HEK293 (cell line): ENCODE measurements around the gene HOXA3.
A peak's percentile ranks its signal among the peaks of the same experiment; 100 is the strongest.

ENCODE experiments used
- CTCF ChIA-PET: fragments of 350-600 bp; formaldehyde crosslinking; extraction: SDS; loops from one replicate; lab custom pipeline; 2021; ENCODE audit warnings: antibody characterized with exemption; lab: Yijun Ruan, JAX
- POLR2A ChIA-PET: fragments of 300-600 bp; formaldehyde crosslinking; extraction: SDS; loops from one replicate; lab custom pipeline; 2020; ENCODE audit warnings: antibody characterized with exemption, inconsistent platforms; lab: Yijun Ruan, JAX
- H3K27ac ChIP-seq: fragments of 200-500 bp; sonication (Bioruptor generic); 2 replicates; pipeline ENCODE4 v1.5.1; 2014; ENCODE audit warnings: low read depth, low read length, control low read depth, inconsistent platforms; ENCODE audit errors: extremely low read depth
- H3K36me3 ChIP-seq, 2 experiments: fragments of 200-500 bp in 1 of 2; sonication (Bioruptor generic) in 1 of 2; 1 replicate in 1 of 2; 2 replicates in 1 of 2; pipeline ENCODE4 v1.5.1; 2014 to 2017; ENCODE audit warnings: inconsistent platforms in 2 of 2, low read length in 2 of 2; ENCODE audit not compliant: control insufficient read depth in 2 of 2, insufficient read depth in 1 of 2
- H3K4me1 ChIP-seq: fragments of 200-500 bp; sonication (Bioruptor generic); 2 replicates; pipeline ENCODE4 v1.5.1; 2014; ENCODE audit warnings: mild to moderate bottlenecking, low read length, inconsistent platforms; ENCODE audit not compliant: control insufficient read depth, insufficient read depth
- H3K4me3 ChIP-seq: 2 replicates; pipeline ENCODE4 v1.5.1; 2011; ENCODE audit warnings: low read depth, mild to moderate bottlenecking, control low read depth, low read length, moderate library complexity
- H3K9me3 ChIP-seq: fragments of 200-500 bp; sonication (Bioruptor generic); 2 replicates; pipeline ENCODE4 v1.5.1; 2014; ENCODE audit warnings: low read depth, low read length, inconsistent platforms; ENCODE audit not compliant: control insufficient read depth, insufficient read depth
- KLF8 ChIP-seq: fragments of 450-650 bp; formaldehyde crosslinking; IDR thresholded peaks from 2 replicates; pipeline ENCODE4 v1.5.1; 2016; ENCODE audit warnings: missing biosample characterization, missing genetic modification characterization
- MZF1 ChIP-seq: fragments of 450-650 bp; formaldehyde crosslinking; IDR thresholded peaks from 2 replicates; pipeline ENCODE4 v1.5.1; 2017; ENCODE audit warnings: missing biosample characterization, missing genetic modification characterization, borderline replicate concordance
- OSR2 ChIP-seq: fragments of 450-650 bp; formaldehyde crosslinking; IDR thresholded peaks from 2 replicates; pipeline ENCODE4 v1.5.1; 2016; ENCODE audit warnings: missing biosample characterization, missing genetic modification characterization
- OVOL3 ChIP-seq: fragments of 450-650 bp; formaldehyde crosslinking; IDR thresholded peaks from 2 replicates; pipeline ENCODE4 v1.5.1; 2016; ENCODE audit warnings: missing biosample characterization, missing genetic modification characterization
- TRIM28 ChIP-seq: IDR thresholded peaks from 2 replicates; pipeline ENCODE4 v1.6.1; 2011; ENCODE audit warnings: low read length, control low read depth, borderline replicate concordance
- ZNF146 ChIP-seq: fragments of 450-650 bp; formaldehyde crosslinking; IDR thresholded peaks from 2 replicates; pipeline ENCODE4 v1.5.1; 2016; ENCODE audit warnings: missing biosample characterization, missing genetic modification characterization
- ZNF239 ChIP-seq: fragments of 450-650 bp; formaldehyde crosslinking; IDR thresholded peaks from 2 replicates; pipeline ENCODE4 v1.5.1; 2016; ENCODE audit warnings: missing biosample characterization, missing genetic modification characterization
- ZNF24 ChIP-seq: fragments of 450-650 bp; formaldehyde crosslinking; IDR thresholded peaks from 2 replicates; pipeline ENCODE4 v1.5.1; 2016; ENCODE audit warnings: missing biosample characterization, missing genetic modification characterization
- ZNF362 ChIP-seq: fragments of 450-650 bp; formaldehyde crosslinking; IDR thresholded peaks from 2 replicates; pipeline ENCODE4 v1.5.1; 2016; ENCODE audit warnings: missing biosample characterization, missing genetic modification characterization
- ZNF530 ChIP-seq: fragments of 450-650 bp; formaldehyde crosslinking; IDR thresholded peaks from 2 replicates; pipeline ENCODE4 v1.5.1; 2016; ENCODE audit warnings: low read depth, missing biosample characterization, missing genetic modification characterization
- ZNF561 ChIP-seq: fragments of 450-650 bp; IDR thresholded peaks from 2 replicates; pipeline ENCODE4 v1.5.1; 2018; ENCODE audit warnings: missing biosample characterization, missing genetic modification characterization, borderline replicate concordance
- ZNF580 ChIP-seq: fragments of 450-650 bp; formaldehyde crosslinking; IDR thresholded peaks from 2 replicates; pipeline ENCODE4 v1.5.1; 2016; ENCODE audit warnings: missing biosample characterization, missing genetic modification characterization
- ZNF621 ChIP-seq: fragments of 450-650 bp; formaldehyde crosslinking; IDR thresholded peaks from 2 replicates; pipeline ENCODE4 v1.5.1; 2017; ENCODE audit warnings: missing biosample characterization, missing genetic modification characterization
- ZNF704 ChIP-seq: fragments of 450-650 bp; formaldehyde crosslinking; IDR thresholded peaks from 2 replicates; pipeline ENCODE4 v1.5.1; 2016; ENCODE audit warnings: missing biosample characterization, missing genetic modification characterization
- TF ChIP-seq, protein P1 (sequence below): fragments of 450-650 bp; formaldehyde crosslinking; IDR thresholded peaks from 2 replicates; pipeline ENCODE4 v1.5.1; 2016; ENCODE audit warnings: missing biosample characterization, missing genetic modification characterization
- TF ChIP-seq, protein P2 (sequence below): fragments of 450-650 bp; formaldehyde crosslinking; IDR thresholded peaks from 2 replicates; pipeline ENCODE4 v1.5.1; 2016; ENCODE audit warnings: missing biosample characterization, missing genetic modification characterization, borderline replicate concordance
- TF ChIP-seq, protein P3 (sequence below): fragments of 450-650 bp; formaldehyde crosslinking; IDR thresholded peaks from 2 replicates; pipeline ENCODE4 v1.5.1; 2016; ENCODE audit warnings: missing biosample characterization, missing genetic modification characterization
- TF ChIP-seq, protein P4 (sequence below): fragments of 450-650 bp; formaldehyde crosslinking; IDR thresholded peaks from 2 replicates; pipeline ENCODE4 v1.5.1; 2016; ENCODE audit warnings: missing biosample characterization, missing genetic modification characterization

Gene HOXA3

GRCh38 chr7:27200761-27201579, 48.6 kb upstream of the HOXA3 start (continued):
- TF ChIP-seq ZNF239 (tag by site-specific recombination) (no peak), OSR2 (tag by site-specific recombination) (no peak), ZNF362 (tag by site-specific recombination) (no peak)
- TF ChIP-seq, protein P1, sequence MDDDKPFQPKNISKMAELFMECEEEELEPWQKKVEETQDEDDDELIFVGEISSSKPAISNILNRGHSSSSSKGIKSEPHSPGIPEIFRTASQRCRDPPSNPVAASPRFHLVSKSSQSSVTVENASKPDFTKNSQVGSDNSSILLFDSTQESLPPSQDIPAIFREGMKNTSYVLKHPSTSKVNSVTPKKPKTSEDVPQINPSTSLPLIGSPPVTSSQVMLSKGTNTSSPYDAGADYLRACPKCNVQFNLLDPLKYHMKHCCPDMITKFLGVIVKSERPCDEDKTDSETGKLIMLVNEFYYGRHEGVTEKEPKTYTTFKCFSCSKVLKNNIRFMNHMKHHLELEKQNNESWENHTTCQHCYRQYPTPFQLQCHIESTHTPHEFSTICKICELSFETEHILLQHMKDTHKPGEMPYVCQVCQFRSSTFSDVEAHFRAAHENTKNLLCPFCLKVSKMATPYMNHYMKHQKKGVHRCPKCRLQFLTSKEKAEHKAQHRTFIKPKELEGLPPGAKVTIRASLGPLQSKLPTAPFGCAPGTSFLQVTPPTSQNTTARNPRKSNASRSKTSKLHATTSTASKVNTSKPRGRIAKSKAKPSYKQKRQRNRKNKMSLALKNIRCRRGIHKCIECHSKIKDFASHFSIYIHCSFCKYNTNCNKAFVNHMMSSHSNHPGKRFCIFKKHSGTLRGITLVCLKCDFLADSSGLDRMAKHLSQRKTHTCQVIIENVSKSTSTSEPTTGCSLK (tag by site-specific recombination) = no peak

GRCh38 chr7:27199849-27200760, 47.7 kb upstream of the HOXA3 start, which contains the start of gene HOXA13:
Gene HOXA13 (minus strand): TSS chr7:27200091. CDS start chr7:27200077, 14 bp downstream.
- peak within 1 kb of the TSS; percentile 92 for H3K27ac ChIP-seq
- H3K4me3 ChIP-seq = peak within 1 kb of the TSS; percentile 89
- H3K4me1 ChIP-seq = peaks cover 12% of the 10 kb centered on the region
- POLR2A ChIA-PET = interaction anchor here (0.8 to 3.7 kb wide), 10 partner anchors 9 to 541 kb away, joined by 3 to 36 read pairs (median 4); partner anchors contain the start of genes HIBADH and HOXA11
- H3K36me3 ChIP-seq = peaks cover 0 to 4% of the 10 kb centered on the region in 2 experiments; a peak in 2 of 3 replicates
- CTCF ChIA-PET = interaction anchor here (0.7 to 3.0 kb wide), 9 partner anchors 14 to 893 kb away, joined by 3 to 12 read pairs (median 6); no protein-coding TSS in a partner anchor
- H3K9me3 ChIP-seq = no peaks in the 10 kb centered on the region
- TF ChIP-seq ZNF621 (tag by site-specific recombination) = no peak
- TF ChIP-seq, protein P2, sequence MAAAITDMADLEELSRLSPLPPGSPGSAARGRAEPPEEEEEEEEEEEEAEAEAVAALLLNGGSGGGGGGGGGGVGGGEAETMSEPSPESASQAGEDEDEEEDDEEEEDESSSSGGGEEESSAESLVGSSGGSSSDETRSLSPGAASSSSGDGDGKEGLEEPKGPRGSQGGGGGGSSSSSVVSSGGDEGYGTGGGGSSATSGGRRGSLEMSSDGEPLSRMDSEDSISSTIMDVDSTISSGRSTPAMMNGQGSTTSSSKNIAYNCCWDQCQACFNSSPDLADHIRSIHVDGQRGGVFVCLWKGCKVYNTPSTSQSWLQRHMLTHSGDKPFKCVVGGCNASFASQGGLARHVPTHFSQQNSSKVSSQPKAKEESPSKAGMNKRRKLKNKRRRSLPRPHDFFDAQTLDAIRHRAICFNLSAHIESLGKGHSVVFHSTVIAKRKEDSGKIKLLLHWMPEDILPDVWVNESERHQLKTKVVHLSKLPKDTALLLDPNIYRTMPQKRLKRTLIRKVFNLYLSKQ = no peak
- peak; percentile 93 for TF ChIP-seq KLF8 (tag by site-specific recombination)
- no peak for TF ChIP-seq ZNF146 (tag by site-specific recombination)
- TF ChIP-seq ZNF561 = no peak
- no peak for TF ChIP-seq OVOL3 (tag by site-specific recombination)
- TF ChIP-seq TRIM28 = no peak; the same call in 1 of the 2 replicates
- no peak for TF ChIP-seq ZNF704 (tag by site-specific recombination)
- TF ChIP-seq ZNF24 (tag by site-specific recombination) = no peak
- TF ChIP-seq, protein P3, sequence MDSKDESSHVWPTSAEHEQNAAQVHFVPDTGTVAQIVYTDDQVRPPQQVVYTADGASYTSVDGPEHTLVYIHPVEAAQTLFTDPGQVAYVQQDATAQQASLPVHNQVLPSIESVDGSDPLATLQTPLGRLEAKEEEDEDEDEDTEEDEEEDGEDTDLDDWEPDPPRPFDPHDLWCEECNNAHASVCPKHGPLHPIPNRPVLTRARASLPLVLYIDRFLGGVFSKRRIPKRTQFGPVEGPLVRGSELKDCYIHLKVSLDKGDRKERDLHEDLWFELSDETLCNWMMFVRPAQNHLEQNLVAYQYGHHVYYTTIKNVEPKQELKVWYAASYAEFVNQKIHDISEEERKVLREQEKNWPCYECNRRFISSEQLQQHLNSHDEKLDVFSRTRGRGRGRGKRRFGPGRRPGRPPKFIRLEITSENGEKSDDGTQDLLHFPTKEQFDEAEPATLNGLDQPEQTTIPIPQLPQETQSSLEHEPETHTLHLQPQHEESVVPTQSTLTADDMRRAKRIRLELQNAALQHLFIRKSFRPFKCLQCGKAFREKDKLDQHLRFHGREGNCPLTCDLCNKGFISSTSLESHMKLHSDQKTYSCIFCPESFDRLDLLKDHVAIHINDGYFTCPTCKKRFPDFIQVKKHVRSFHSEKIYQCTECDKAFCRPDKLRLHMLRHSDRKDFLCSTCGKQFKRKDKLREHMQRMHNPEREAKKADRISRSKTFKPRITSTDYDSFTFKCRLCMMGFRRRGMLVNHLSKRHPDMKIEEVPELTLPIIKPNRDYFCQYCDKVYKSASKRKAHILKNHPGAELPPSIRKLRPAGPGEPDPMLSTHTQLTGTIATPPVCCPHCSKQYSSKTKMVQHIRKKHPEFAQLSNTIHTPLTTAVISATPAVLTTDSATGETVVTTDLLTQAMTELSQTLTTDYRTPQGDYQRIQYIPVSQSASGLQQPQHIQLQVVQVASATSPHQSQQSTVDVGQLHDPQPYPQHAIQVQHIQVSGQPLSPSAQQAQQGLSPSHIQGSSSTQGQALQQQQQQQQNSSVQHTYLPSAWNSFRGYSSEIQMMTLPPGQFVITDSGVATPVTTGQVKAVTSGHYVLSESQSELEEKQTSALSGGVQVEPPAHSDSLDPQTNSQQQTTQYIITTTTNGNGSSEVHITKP (tag by site-specific recombination) = peak; percentile 80
- TF ChIP-seq, protein P4, sequence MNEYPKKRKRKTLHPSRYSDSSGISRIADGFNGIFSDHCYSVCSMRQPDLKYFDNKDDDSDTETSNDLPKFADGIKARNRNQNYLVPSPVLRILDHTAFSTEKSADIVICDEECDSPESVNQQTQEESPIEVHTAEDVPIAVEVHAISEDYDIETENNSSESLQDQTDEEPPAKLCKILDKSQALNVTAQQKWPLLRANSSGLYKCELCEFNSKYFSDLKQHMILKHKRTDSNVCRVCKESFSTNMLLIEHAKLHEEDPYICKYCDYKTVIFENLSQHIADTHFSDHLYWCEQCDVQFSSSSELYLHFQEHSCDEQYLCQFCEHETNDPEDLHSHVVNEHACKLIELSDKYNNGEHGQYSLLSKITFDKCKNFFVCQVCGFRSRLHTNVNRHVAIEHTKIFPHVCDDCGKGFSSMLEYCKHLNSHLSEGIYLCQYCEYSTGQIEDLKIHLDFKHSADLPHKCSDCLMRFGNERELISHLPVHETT (tag by site-specific recombination) = no peak
- TF ChIP-seq ZNF530 = no peak
- TF ChIP-seq, protein P1 (tag by site-specific recombination) = no peak
- no peak for TF ChIP-seq MZF1
- no peak for TF ChIP-seq ZNF580
